ENCODE results near the gene STOX2. TPM values are rescaled to one million over a fixed set of nuclear protein-coding genes. Genes with fewer than 3 reads are reported as not detected.
A peak's percentile ranks its signal among the peaks of the same experiment; 100 is the strongest.

STOX2 gene
- total RNA-seq, 1 donor from 2014 or later: 26.7 TPM

DNA sequence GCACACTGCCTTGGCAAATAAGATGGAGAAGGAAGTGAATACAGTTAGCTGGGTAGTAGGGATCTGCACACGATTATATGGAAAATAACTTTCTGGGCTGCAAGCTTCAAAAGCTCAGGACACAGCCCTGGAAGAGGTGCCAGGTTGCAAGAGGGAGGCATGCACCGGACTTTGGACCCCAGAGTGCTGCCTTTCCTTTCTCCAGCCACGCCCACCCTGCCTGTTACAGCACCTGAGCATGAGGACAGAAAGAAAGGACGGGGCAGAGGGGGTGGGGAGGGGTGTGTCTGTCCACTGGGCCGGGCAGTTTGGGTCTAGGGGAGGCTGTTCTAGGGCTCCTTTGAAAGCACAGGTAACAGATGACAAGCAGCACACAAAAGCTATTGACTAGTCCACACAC, 159.8 kb downstream of the STOX2 start:
- DNase-seq (ENCODE audit: low read depth, low spot score): no peak
- no peak overlapping the region for H3K27ac Mint-ChIP-seq (ENCODE audit: unreplicated experiment)
- H3K36me3 Mint-ChIP-seq (ENCODE audit: low read depth): no peaks in the 10 kb centered on the region
- H3K9me3 Mint-ChIP-seq: no peaks in the 10 kb centered on the region
- H3K4me1 Mint-ChIP-seq: peaks cover 5% of the 10 kb centered on the region
- TF ChIP-seq, protein P1, sequence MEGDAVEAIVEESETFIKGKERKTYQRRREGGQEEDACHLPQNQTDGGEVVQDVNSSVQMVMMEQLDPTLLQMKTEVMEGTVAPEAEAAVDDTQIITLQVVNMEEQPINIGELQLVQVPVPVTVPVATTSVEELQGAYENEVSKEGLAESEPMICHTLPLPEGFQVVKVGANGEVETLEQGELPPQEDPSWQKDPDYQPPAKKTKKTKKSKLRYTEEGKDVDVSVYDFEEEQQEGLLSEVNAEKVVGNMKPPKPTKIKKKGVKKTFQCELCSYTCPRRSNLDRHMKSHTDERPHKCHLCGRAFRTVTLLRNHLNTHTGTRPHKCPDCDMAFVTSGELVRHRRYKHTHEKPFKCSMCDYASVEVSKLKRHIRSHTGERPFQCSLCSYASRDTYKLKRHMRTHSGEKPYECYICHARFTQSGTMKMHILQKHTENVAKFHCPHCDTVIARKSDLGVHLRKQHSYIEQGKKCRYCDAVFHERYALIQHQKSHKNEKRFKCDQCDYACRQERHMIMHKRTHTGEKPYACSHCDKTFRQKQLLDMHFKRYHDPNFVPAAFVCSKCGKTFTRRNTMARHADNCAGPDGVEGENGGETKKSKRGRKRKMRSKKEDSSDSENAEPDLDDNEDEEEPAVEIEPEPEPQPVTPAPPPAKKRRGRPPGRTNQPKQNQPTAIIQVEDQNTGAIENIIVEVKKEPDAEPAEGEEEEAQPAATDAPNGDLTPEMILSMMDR (conservative IDR thresholded peaks at IDR 0.05): no peak
- H3K4me3 Mint-ChIP-seq: no peak overlapping the region
- H3K27me3 Mint-ChIP-seq (ENCODE audit: low read depth): no peaks in the 10 kb centered on the region

DNA sequence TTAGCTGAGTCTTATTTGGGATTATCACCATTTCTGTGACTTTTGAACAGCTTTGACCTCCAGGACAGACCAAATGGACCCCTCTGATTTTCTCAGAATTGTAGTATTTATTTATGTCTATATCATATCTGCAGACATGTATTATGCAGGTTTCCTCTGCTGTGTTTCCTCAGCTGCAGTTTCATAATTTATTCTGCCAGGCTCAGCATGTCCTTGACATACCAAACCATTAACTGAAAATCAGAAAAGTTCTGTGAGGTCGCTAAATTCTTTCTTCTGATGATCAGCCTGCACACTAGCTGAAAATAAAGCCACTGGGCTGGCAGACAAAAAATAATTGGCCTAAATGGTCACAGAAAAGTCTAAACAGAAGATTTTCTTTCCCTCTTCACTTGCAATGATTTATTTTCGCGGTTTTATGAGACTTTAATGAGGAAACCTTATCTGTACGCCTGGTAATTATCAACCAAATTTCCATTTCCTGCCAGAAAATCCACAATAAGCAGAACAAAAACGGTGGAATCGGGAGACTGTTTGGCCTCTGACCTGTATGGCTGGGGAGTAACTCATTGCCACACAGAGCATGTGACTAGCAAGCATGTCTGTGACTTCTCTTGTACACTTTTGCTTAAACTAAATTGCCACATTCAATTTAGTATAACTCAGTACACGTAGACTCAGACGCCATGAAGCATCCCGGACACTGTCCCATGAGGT, 161.6 kb downstream of the STOX2 start:
- no peak for DNase-seq (ENCODE audit: low read depth, low spot score)
- Mint-ChIP-seq H3K27me3 (ENCODE audit: low read depth) (no peaks in the 10 kb centered on the region), H3K36me3 (ENCODE audit: low read depth) (no peaks in the 10 kb centered on the region), H3K9me3 (peaks cover under 1% of the 10 kb centered on the region), H3K4me3 (no peak overlapping the region), H3K4me1 (peaks cover 5% of the 10 kb centered on the region), H3K27ac (ENCODE audit: unreplicated experiment) (peak overlapping the region; percentile 23)
- TF ChIP-seq, protein P1 (conservative IDR thresholded peaks at IDR 0.05): no peak

DNA sequence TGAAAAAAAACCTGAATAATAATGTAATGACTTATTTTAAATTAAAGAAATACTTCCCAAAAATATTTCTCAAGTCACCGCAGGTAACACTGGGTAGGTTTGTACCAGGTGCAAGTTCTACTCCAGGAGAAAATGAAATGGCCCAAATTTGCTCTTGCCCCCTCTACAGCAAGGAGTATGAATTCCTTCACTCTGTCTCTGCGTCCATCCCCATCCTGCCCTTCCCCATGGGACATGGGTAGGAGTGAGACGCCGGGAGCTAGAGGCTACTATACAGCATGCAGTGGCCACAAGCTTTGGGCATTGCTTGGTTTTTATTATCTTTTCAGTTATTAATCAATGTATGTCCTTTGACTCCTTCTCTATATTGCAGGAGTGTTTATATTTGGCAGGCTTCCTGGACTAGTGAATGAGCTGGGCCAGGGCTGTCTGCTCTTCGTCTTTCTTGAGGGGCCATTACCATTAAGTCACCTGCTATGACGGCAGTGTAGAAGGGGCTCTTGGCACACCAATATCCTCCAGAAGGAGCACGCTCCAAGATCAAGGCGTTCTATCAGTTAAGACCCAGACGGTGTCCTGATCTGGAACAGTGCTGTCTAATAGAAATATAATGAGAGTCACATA, 162.9 kb downstream of the STOX2 start:
- peaks cover 5% of the 10 kb centered on the region for H3K4me1 Mint-ChIP-seq
- no peak overlapping the region for H3K27ac Mint-ChIP-seq (ENCODE audit: unreplicated experiment)
- TF ChIP-seq, protein P1 (conservative IDR thresholded peaks at IDR 0.05): no peak
- no peaks in the 10 kb centered on the region for H3K36me3 Mint-ChIP-seq (ENCODE audit: low read depth)
- H3K9me3 Mint-ChIP-seq: peaks cover 5% of the 10 kb centered on the region
- no peaks in the 10 kb centered on the region for H3K27me3 Mint-ChIP-seq (ENCODE audit: low read depth)
- no peak overlapping the region for H3K4me3 Mint-ChIP-seq
- no peak for DNase-seq (ENCODE audit: low read depth, low spot score)

Other genes starting within 250 kb of the STOX2 start
- gene RWDD4, start 246.1 kb upstream of the STOX2 start, total RNA-seq: 17.4 and 23.4 TPM in 2 replicates
- 38.2 and 41.2 TPM in 2 replicates for gene TRAPPC11, start 246.0 kb upstream of the STOX2 start, total RNA-seq